Tibial nerve (tissue), 3 donors: ENCODE measurements around the gene ZNF791.

Experiments used
- CTCF ChIP-seq, 5 experiments: fragments of 200-600 bp in 3 of 5; fragments of 450-650 bp in 2 of 5; sonication (generic) in 3 of 5; IDR thresholded peaks; one replicate each; pipeline ENCODE4 v1.5.1; 2016 to 2019; ENCODE audit warnings: antibody characterized with exemption in 5 of 5, mild to moderate bottlenecking in 3 of 5, moderate library complexity in 2 of 5
- POLR2A ChIP-seq, 2 donors: fragments of 450-650 bp; IDR thresholded peaks; one replicate each; pipeline ENCODE4 v1.6.1; 2017; ENCODE audit warnings: antibody characterized with exemption in 2 of 2, mild to moderate bottlenecking in 2 of 2, moderate library complexity in 2 of 2

GRCh38 chr19:12647047-12647446 lies 36.3 kb downstream of the ZNF791 start:
- TF ChIP-seq CTCF (IDR thresholded peaks at IDR 0.05) (no peak), POLR2A (IDR thresholded peaks at IDR 0.05) (no peak)
